GM21786 (cell line): ENCODE results near the gene MT1F.
"Not testable (repeated sequence)": the region's sequence is repeated elsewhere in the genome, so short reads cannot be mapped to it uniquely, and the experiment has no call there.

Experiments used
- ATAC-seq: cut with Tn5 transposase; IDR thresholded peaks from one replicate; pipeline ENCODE4 v1.9.1; 2021; ENCODE audit not compliant: unreplicated experiment

MT1F gene

DNA sequence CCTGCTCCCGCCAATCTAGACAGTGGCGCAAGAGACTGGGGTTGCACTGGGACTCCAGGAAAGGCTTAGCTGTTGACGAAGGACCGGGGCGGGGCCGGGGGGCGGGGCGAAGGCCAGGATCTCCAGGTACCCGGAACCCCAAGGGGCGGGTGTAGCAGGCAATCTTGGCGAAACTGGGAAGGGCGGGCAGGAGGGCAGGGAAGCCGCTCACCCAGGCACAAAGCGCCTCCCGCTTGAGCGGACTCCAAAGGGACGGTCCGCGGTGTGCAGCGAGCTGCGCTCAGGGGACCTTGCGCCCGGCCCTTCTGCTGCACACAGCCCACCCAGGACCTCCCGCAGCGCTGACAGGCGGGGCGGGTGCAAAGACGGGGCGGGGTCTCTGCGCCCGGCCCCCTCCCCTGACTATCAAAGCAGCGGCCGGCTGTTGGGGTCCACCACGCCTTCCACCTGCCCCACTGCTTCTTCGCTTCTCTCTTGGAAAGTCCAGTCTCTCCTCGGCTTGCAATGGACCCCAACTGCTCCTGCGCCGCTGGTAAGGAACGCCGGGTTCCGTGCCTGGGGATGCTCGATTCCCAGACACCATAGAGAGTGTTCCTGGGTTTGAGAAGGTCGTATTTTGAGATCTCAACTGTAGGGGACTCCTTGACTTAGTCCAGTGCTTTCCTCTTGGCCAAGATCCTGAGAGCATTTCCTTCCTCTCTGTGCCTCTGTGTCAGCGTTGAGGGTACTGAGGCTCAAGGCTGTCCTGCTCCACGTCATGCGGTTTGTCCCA, at the start of gene MT1F:
Gene MT1F (plus strand): TSS at position 405 of the 772 bp plus-strand sequence. CDS start 100 bp downstream, at position 505.
- no peak for ATAC-seq

- ATAC-seq: peak; percentile 81
These were observed 49.5 kb upstream of the MT1F start, which contains the start of gene MT2A for GRCh38 chr16:56608043-56608875. Gene MT2A (plus strand): TSS chr16:56608584. CDS start chr16:56608656, 72 bp downstream.

DNA sequence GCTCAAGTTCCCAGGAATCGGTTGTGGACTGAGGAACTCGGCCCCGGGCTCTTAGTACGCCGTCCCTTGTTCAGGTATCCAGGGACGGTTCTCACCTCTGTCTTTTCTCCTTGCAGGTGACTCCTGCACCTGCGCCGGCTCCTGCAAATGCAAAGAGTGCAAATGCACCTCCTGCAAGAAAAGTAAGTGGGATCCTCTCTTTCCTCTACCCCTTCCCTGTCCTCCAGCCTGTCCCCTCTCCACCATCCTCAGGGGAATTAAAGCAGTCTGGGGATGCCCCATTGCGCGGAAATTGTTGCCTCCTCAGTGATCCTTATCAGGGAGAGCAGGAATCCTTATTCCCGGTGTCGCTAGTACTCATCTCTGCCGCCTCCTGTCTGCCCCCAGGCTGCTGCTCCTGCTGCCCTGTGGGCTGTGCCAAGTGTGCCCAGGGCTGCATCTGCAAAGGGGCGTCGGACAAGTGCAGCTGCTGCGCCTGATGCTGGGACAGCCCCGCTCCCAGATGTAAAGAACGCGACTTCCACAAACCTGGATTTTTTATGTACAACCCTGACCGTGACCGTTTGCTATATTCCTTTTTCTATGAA, 48.8 kb upstream of the MT1F start:
- ATAC-seq: no peak

DNA sequence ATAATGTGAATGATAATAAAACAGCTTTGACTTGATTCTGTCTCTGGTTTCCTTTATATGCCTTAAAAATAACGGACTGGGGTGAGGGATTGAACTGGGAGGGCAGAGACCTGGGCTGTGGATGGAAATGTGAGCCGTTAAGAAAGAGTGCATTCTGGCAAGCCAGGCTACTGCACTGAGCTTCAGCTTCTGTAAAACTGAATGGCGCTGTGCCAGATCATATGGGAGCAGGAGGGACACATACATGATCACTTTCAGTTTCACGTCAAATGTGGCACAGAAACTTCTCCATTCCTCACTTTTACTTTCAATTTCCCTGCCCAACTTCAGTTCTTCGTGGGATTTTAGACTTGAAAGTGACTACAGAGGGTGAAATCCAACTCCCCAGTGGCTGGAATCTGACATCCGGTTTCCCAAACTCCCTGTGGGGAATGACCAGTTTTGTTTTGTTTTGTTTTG, 48.3 kb upstream of the MT1F start:
- ATAC-seq: peak; percentile 54

DNA sequence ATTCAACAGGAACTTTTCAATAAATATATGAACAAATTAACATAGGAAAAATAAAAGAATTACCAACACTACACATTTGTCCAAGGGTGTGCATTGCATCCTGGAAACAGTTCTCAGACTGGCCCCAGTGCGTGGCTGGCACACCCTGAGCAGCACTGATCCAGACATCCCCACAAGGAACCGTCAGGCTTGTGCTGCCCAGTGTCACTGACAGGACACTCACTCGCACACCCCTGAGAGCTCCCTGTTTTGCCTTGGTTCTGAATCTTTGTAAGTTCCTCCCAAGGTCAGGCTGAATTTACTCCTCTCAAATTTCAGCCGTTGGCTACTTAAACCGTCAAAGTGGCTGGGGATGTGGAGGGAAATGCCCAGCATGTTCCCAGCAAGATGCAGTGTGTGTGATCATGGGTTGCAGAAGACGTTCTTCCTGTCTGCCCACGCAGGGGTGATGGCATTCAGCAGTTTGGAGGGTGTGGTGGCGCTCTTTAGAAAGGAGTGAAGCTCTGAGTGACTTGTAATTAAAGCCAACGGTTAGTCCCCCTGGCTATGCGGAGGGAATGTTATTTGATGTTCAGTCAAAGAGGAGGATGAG, 47.6 kb upstream of the MT1F start:
- ATAC-seq: no peak

DNA sequence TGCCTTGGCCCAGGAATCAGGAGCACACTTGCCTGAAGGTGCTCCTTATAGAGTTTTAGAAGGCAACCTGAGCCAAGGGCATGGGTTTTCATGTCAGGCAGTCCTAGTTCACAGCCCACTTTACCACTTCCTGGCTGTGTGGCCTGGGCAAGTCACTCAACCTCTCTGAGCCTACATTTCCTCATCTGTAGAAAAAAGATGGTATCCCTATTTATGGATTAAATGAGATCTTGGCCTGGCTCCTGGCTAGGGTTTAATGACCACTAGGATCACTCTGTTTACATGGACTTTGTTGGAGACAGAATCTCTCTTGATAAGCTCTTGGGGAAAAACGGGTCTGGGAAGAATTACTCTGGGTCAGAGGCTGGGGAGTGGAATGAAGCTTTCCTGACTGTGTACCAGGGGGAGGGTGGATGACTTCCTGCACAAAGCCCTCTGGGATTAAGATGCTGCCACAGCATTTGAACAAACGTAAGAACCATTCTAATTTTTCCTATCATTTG, 47.1 kb upstream of the MT1F start:
- no peak for ATAC-seq

DNA sequence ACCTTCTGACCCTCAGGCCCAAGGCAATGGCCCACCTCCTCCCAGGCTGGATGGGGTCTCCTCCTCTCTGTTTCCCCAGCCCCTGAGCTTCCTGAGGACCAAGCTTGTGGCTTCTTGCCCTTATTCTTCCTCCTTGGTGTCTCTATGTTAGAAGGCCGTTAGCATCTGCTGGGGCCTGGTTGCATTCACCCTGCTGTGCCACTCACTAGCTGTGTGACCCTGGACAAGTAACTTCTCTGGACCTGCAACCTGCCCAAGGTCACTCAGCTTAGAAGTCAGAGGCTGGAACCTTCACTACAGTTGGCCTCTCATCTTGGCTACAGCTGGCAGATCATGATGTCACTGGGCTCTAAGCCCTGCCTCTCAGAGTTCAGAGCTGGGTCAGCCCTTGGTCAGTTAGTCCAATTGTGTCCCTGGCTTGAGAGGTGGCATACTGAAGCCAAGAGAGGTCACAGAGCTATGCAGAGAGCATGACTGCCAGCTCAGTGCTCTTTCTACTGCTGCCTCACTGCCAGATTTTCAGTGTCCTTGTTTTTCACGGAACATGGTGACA, 46.4 kb upstream of the MT1F start:
- no peak for ATAC-seq

DNA sequence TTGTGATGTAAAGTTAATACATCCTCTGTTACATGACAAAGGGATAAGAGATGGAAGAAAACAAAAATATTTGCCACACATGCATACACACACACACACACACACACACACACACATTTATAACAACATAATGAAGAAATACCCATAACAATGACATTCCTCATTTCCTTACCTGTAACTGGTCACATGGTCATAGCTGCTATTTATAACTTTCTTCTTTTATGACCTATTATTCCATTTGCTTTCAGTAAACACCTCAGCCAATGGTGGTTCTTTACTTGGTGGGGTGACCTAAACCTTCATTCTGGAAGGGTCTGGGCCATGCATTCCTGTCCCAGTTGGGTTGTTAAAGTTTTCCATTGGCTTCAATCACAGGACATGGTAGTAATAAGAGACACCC, 44.1 kb upstream of the MT1F start:
- no peak for ATAC-seq

DNA sequence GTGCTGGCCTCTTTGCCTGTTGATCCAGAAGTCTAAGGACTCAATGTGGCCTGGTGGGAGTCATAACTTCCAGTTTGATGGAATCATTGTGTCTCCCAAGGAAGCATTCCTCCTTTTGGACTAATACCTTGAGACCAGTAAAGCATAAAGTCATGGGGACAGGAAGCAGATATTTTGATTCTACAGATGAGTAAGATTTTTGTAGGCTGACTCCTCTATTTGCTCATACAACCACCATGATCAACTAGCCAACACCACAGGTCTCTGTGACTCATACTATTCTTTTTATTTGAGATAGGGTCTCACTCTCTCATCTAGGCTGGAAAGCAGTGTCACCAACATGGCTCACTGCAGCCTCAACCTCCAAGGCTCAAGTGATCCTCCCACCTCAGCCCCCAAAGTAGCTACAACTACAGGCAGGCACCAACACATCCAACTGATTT, 43.2 kb upstream of the MT1F start:
- ATAC-seq: no peak

DNA sequence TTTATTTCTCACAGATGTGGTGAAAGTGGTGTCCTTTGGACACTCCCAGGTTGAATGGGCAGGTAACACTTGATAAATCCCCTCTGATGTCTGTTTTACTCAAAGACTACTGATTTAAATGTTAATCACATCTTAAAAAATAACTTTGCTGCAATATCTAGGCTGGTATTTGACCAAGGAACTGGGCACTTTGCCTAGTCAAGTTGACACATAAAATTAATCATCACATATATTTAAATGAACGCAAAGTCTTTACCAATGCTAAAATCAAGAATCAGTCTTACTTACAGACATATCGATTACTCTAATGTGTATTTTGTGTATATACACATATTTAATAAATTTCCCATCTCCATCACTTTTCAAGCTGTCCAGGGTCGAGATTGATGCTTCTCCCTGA, 42.4 kb upstream of the MT1F start:
- no peak for ATAC-seq

DNA sequence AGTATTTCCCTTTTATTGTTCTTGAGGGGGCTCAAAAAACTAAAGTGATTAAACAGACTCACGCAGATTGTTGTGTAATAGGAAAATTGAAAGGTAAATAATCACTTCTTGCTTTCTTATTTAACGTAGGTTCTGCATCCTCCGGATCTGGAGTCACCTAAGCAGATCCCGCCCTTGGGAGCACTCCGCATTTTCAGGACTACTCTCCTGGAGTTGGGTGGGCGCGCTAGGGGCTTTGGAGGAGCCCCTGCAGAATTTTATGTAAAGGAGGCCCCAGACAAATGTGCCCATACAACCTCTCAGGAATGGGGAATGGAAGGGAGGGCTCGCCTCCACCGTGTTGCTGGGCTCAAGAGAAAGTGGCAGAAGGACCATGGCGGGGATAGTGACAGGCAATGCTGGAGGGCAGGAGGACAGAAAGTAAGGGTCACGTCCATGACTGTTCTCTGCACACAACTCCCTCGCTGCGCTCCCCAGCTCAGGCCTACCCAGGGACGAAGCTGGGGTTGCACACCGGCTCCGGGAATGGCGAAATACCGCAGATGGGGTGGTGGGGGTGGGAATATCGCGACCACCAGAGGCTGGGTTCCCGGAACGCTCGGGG, 41.0 kb upstream of the MT1F start:
- no peak for ATAC-seq

GRCh38 chr16:56617212-56618085, 40.3 kb upstream of the MT1F start:
- no peak for ATAC-seq

DNA sequence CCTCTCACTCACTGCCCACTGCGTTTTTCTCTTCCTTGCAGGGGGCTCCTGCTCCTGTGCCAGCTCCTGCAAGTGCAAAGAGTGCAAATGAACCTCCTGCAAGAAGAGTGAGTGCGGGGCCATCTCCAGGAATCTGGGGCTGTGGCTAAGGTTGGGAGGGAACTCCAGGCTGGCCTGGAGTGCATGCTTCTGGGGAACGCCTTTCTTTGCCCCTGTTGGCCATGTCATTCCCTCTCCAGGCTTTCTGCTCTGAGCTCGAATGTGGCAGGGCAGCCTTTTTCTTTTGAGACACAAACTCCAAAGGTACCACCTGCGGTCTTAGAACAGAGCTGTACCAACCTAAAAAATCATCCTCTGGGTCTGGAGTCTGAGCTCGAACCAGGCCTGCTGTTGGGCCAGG, 39.6 kb upstream of the MT1F start:
- no peak for ATAC-seq

GRCh38 chr16:56620339-56620897, 37.3 kb upstream of the MT1F start:
- no peak for ATAC-seq

DNA sequence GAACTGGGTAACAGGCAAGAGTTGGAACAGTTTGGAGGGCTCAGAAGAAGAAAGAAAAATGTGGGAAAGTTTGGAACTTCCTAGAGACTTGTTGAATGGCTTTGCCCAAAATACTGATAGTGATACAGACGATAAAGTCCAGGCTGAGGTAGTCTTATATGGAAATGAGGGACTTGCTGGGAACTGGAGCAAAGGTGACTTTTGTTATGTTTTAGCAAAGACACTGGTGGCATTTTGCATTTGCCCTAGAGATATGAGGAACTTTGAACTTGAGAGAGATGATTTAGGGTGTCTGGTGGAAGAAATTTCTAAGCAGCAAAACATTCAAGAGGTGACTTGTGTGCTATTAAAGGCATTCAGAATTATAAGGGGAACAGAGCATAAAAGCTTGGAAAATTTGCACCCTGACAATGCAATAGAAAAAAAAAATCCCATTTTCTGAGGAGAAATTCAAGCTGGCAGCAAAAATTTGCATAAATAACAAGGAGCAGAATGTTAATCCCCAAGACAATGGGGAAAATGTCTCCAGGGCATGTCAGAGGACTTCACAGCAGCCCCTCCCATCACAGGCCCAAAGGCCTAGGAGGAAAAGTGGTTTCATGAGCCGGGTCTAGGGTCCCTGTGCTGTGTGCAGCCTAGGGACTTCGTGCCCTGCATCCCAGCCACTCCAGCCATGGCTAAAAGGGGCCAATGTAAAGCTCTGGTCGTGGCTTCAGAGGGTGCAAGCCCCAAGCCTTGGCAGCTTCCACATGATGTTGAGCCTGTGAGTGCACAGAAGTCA, 35.9 kb upstream of the MT1F start:
- ATAC-seq: not testable (repeated sequence)

DNA sequence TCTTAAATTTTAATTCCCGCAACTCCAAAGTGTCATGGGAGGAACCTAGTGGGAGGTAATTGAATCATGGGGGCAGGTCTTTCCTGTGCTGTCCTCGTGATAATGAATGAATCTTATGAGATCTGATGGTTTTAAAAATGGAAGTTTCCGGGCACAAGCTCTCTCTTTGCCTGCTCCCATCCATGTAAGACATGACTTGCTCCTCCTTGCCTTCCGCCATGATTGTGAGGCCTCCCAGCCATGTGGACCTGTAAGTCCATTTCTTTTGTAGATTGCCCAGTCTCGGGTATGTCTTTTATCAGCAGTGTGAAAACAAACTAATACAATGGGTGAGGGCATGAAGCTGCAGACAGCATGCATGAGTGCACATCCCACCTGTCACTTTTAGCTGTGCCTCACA, 34.6 kb upstream of the MT1F start:
- ATAC-seq: not testable (repeated sequence)

DNA sequence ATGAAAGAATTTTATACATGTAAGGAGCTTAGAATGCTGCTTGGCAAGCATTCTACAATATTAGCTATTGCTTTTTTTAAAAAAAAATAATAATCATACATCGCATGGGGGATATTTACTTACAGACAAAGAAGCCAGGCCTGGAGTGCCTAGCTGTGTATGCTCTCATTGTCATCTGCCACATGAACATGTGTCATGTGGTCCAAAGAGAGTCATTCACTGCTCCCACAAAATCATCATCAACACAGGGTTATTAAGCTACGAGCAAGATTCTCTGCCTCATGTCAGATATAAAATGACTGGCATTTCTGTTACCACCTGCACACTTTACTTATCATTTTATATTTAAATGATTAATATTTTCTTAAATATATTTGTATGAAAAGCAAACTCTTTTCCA, 34.1 kb upstream of the MT1F start:
- no peak for ATAC-seq
